ENCODE results near the gene OSBP2. TPM values are rescaled to one million over a fixed set of nuclear protein-coding genes. Genes with fewer than 3 reads are reported as not detected.

Gene OSBP2
- total RNA-seq, 1 donor from 2014 or later = 0.35 TPM

DNA sequence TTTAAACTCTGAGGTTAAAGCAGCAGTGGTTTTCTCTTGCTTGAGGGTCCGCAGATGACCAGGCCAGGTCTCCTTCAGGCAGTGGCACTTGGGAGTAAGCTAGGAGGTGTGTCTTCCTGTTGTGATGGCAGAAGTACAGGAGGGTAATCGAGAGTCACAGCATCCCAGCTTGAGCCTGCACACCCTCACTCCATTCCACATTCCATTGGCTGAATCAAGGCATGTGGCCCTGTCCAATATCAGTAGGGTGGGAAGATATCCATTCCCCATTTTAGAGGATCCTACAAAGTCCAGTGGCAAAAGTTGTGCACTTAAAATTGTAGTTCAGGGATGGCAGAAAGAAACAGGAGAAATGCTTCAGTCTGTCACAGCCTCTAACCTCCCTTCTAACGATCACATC is 23.3 kb downstream of the OSBP2 start:
- TF ChIP-seq, protein P1, sequence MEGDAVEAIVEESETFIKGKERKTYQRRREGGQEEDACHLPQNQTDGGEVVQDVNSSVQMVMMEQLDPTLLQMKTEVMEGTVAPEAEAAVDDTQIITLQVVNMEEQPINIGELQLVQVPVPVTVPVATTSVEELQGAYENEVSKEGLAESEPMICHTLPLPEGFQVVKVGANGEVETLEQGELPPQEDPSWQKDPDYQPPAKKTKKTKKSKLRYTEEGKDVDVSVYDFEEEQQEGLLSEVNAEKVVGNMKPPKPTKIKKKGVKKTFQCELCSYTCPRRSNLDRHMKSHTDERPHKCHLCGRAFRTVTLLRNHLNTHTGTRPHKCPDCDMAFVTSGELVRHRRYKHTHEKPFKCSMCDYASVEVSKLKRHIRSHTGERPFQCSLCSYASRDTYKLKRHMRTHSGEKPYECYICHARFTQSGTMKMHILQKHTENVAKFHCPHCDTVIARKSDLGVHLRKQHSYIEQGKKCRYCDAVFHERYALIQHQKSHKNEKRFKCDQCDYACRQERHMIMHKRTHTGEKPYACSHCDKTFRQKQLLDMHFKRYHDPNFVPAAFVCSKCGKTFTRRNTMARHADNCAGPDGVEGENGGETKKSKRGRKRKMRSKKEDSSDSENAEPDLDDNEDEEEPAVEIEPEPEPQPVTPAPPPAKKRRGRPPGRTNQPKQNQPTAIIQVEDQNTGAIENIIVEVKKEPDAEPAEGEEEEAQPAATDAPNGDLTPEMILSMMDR (IDR thresholded peaks at IDR 0.05) = no peak
- Mint-ChIP-seq H3K4me3 (no peak overlapping the region), H3K36me3 (ENCODE audit: low read depth) (no peaks in the 10 kb centered on the region), H3K27me3 (peaks cover 3% of the 10 kb centered on the region), H3K27ac (no peak overlapping the region), H3K9me3 (no peaks in the 10 kb centered on the region), H3K4me1 (no peaks in the 10 kb centered on the region)
- POLR2A ChIA-PET = no interaction called here
- ATAC-seq (ENCODE audit: low read depth) (no peak), DNase-seq (no peak)
- CTCF ChIA-PET = no interaction called here
- intact Hi-C loops (cut with micrococcal nuclease) = no loop called here

- Mint-ChIP-seq H3K36me3 (ENCODE audit: low read depth) (no peaks in the 10 kb centered on the region), H3K4me3 (no peak overlapping the region), H3K9me3 (no peaks in the 10 kb centered on the region), H3K27ac (no peak overlapping the region), H3K27me3 (peaks cover 3% of the 10 kb centered on the region), H3K4me1 (no peaks in the 10 kb centered on the region)
- ChIA-PET CTCF (no interaction called here), POLR2A (no interaction called here)
- intact Hi-C loops (cut with micrococcal nuclease) = no loop called here
- DNase-seq (no peak), ATAC-seq (ENCODE audit: low read depth) (no peak)
- TF ChIP-seq, protein P1 (IDR thresholded peaks at IDR 0.05) = no peak
Observed at GRCh38 chr22:30718491-30718890, 23.8 kb downstream of the OSBP2 start.

GRCh38 chr22:30718938-30719337 is 24.3 kb downstream of the OSBP2 start:
- ChIA-PET CTCF (no interaction called here), POLR2A (no interaction called here)
- H3K4me3 Mint-ChIP-seq = no peak overlapping the region
- no peaks in the 10 kb centered on the region for H3K36me3 Mint-ChIP-seq (ENCODE audit: low read depth)
- H3K9me3 Mint-ChIP-seq = no peaks in the 10 kb centered on the region
- DNase-seq = no peak
- no peak overlapping the region for H3K27ac Mint-ChIP-seq
- intact Hi-C loops (cut with micrococcal nuclease) = no loop called here
- no peaks in the 10 kb centered on the region for H3K4me1 Mint-ChIP-seq
- TF ChIP-seq, protein P1 (IDR thresholded peaks at IDR 0.05) = no peak
- ATAC-seq (ENCODE audit: low read depth) = no peak
- H3K27me3 Mint-ChIP-seq = peaks cover 3% of the 10 kb centered on the region

DNA sequence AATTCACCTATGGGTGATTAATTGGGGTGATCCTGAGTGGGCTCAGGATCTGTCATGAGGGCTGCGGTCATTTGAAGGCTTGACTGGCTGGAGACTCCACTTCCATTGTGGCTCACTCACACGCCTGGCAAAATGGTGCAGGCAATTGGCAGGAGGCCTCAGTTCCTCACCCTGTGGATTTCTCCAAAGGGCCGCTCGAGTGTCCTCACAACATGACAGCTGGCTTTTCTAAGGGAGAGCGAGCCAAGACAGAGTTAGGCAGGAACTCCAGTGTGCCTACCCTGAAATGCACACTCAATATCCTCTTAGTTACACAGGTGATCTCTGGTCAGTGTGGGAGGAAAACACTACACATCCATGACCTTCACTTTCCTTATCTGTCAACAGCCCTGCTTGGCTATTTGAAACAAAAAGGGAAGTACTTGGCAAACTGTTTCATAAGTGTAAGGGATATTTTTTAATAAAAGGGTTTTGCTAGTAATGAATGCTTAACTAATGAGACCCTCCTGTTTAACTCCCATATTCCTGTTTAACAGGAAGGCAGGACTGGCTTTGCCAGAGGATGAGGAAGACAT is 25.7 kb downstream of the OSBP2 start:
- H3K9me3 Mint-ChIP-seq = no peaks in the 10 kb centered on the region
- ChIA-PET CTCF (no interaction called here), POLR2A (no interaction called here)
- no peak for DNase-seq
- peaks cover 2% of the 10 kb centered on the region for H3K27me3 Mint-ChIP-seq
- intact Hi-C loops (cut with micrococcal nuclease) = no loop called here
- ATAC-seq (ENCODE audit: low read depth) = no peak
- no peaks in the 10 kb centered on the region for H3K36me3 Mint-ChIP-seq (ENCODE audit: low read depth)
- no peak overlapping the region for H3K4me3 Mint-ChIP-seq
- TF ChIP-seq, protein P1 (IDR thresholded peaks at IDR 0.05) = no peak
- no peaks in the 10 kb centered on the region for H3K4me1 Mint-ChIP-seq
- H3K27ac Mint-ChIP-seq = no peak overlapping the region

- CTCF ChIA-PET = no interaction called here
- Mint-ChIP-seq H3K9me3 (no peaks in the 10 kb centered on the region), H3K27me3 (peaks cover 7% of the 10 kb centered on the region), H3K27ac (no peak overlapping the region), H3K4me1 (no peaks in the 10 kb centered on the region), H3K36me3 (ENCODE audit: low read depth) (no peaks in the 10 kb centered on the region), H3K4me3 (no peak overlapping the region)
- DNase-seq (no peak), ATAC-seq (ENCODE audit: low read depth) (no peak)
- POLR2A ChIA-PET = no interaction called here
- TF ChIP-seq, protein P1 (IDR thresholded peaks at IDR 0.05) = no peak
- intact Hi-C loops (cut with micrococcal nuclease) = no loop called here
Observed at GRCh38 chr22:30721741-30722140, 27.1 kb downstream of the OSBP2 start.
